Rectal smooth muscle tissue (tissue), 1 donor: ENCODE results near the gene GGA1.
A peak's percentile ranks its signal among the peaks of the same experiment; 100 is the strongest.
"Not testable (repeated sequence)": the region's sequence is repeated elsewhere in the genome, so short reads cannot be mapped to it uniquely, and the experiment has no call there.

Experiments
- H3K27ac ChIP-seq: one replicate; pipeline ENCODE4 v1.7.0; 2013; ENCODE audit warnings: low read depth, low read length, inconsistent platforms
- H3K27me3 ChIP-seq: one replicate; pipeline ENCODE4 v1.7.0; 2013; ENCODE audit warnings: low read length; ENCODE audit not compliant: control insufficient read depth, insufficient read depth
- H3K36me3 ChIP-seq: one replicate; pipeline ENCODE4 v1.7.0; 2013; ENCODE audit warnings: low read length; ENCODE audit not compliant: control insufficient read depth, insufficient read depth
- H3K4me1 ChIP-seq: one replicate; pipeline ENCODE4 v1.7.0; 2013; ENCODE audit warnings: low read length; ENCODE audit not compliant: control insufficient read depth, insufficient read depth
- H3K4me3 ChIP-seq: one replicate; pipeline ENCODE4 v1.7.0; 2013; ENCODE audit warnings: low read length
- H3K9ac ChIP-seq: one replicate; pipeline ENCODE4 v1.7.0; 2013; ENCODE audit warnings: low read length

The GGA1 gene

GRCh38 chr22:37581504-37581903 is 27.1 kb upstream of the GGA1 start:
- H3K36me3 ChIP-seq = no peaks in the 10 kb centered on the region
- H3K4me1 ChIP-seq = no peaks in the 10 kb centered on the region
- no peaks in the 10 kb centered on the region for H3K27me3 ChIP-seq
- no peak overlapping the region for H3K4me3 ChIP-seq
- H3K9ac ChIP-seq = no peak overlapping the region
- H3K27ac ChIP-seq = no peak overlapping the region

DNA sequence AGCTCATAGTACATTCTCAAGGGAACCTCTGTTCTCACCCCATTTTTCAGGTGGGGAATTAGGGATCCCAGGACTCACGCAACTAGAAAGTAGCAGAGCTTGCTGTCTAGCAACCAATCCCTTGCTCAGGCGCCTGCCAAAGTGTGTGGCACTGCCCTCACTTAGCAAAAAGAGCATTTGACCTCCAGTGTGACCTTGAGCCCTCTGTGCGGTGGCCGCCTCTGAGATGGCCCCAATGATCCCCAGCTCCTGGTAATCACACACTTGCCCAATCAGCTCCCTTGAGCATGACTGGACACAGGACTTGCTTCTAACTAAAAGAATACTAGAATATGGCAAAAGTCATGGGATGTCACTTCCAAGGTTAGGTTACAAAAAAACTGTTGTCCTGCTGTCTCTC is 26.1 kb upstream of the GGA1 start:
- Histone ChIP-seq H3K9ac (no peak overlapping the region), H3K4me1 (no peaks in the 10 kb centered on the region), H3K36me3 (no peaks in the 10 kb centered on the region), H3K27me3 (no peaks in the 10 kb centered on the region), H3K4me3 (no peak overlapping the region), H3K27ac (no peak overlapping the region)

DNA sequence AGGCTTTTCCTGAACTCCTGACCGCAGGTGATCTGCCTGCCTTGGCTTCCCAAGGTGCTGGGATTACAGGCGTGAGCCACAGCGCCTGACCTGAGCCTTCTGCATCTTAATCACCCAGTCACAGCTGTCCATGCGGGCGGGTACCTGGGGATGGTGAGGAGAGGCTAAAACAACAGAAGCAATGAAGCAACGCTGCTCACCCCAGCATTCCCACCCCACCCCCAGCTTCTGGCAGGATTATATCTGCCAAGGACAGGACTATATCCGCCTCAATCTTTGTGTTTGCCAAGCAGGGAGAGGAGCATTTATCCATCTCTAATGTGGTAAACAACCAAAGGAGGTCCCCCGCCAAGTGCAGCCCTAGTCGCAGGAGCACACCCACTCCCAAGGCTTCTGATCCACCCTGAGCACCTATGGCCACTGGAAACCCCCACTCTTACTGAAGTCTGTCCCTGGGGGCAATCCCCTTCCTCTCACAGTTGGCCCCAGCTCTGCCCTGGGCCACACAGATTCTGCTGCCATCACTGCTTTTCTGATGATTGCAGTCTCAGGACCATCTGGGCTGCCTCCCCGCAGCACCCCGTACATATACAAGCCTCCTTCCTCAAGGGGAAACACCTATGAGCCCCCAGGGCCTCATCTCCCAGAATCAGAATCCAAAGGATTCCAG is 20.0 kb upstream of the GGA1 start:
- no peak overlapping the region for H3K4me3 ChIP-seq
- H3K4me1 ChIP-seq = no peaks in the 10 kb centered on the region
- no peak overlapping the region for H3K9ac ChIP-seq
- H3K27me3 ChIP-seq = no peaks in the 10 kb centered on the region
- H3K36me3 ChIP-seq = no peaks in the 10 kb centered on the region
- no peak overlapping the region for H3K27ac ChIP-seq

- no peak overlapping the region for H3K4me3 ChIP-seq
- no peaks in the 10 kb centered on the region for H3K4me1 ChIP-seq
- H3K27me3 ChIP-seq = no peaks in the 10 kb centered on the region
- H3K9ac ChIP-seq = no peak overlapping the region
- no peak overlapping the region for H3K27ac ChIP-seq
- H3K36me3 ChIP-seq = no peaks in the 10 kb centered on the region
Measured at GRCh38 chr22:37589636-37590035, 19.0 kb upstream of the GGA1 start.

GRCh38 chr22:37591081-37591480 is 17.6 kb upstream of the GGA1 start:
- not testable (repeated sequence) for H3K36me3 ChIP-seq

GRCh38 chr22:37591823-37592404 is 16.7 kb upstream of the GGA1 start:
- H3K27ac ChIP-seq = no peak overlapping the region

More at GRCh38 chr22:37591081-37591480, 17.6 kb upstream of the GGA1 start:
- H3K27ac ChIP-seq, H3K9ac ChIP-seq, H3K4me3 ChIP-seq, H3K27me3 ChIP-seq, H3K4me1 ChIP-seq: not testable (repeated sequence)

DNA sequence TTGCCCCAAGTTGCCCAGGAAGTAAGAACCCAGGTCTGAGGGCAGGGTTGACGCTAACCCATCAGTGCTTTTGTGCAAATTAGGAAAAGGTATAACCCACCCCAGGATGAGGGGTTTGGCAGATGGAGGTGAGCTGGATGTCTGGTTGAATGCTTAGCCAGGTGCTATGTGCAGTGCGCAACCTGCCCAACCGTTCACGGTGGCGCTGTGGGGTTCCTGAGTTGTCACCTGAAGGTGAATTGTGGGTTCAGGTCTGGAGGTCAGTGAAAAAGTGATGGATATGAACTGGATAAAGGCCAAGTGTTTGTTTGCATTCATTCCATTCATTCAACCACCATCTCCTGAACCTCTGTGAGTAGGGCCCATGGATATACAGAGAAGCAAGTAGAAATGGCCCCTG is 14.4 kb upstream of the GGA1 start:
- Histone ChIP-seq H3K36me3 (no peaks in the 10 kb centered on the region), H3K27me3 (no peaks in the 10 kb centered on the region), H3K4me1 (no peaks in the 10 kb centered on the region), H3K4me3 (no peak overlapping the region), H3K27ac (no peak overlapping the region), H3K9ac (no peak overlapping the region)

More at GRCh38 chr22:37591823-37592404, 16.7 kb upstream of the GGA1 start:
- H3K4me3 ChIP-seq = no peak overlapping the region
- no peak overlapping the region for H3K9ac ChIP-seq
- H3K27me3 ChIP-seq = no peaks in the 10 kb centered on the region
- H3K36me3 ChIP-seq = no peaks in the 10 kb centered on the region
- H3K4me1 ChIP-seq = no peaks in the 10 kb centered on the region

- H3K36me3 ChIP-seq = no peaks in the 10 kb centered on the region
- no peak overlapping the region for H3K4me3 ChIP-seq
- H3K27me3 ChIP-seq = no peaks in the 10 kb centered on the region
- no peak overlapping the region for H3K9ac ChIP-seq
- no peaks in the 10 kb centered on the region for H3K4me1 ChIP-seq
- H3K27ac ChIP-seq = no peak overlapping the region
Measured at GRCh38 chr22:37599153-37599552, 9.5 kb upstream of the GGA1 start.

GRCh38 chr22:37601203-37601539 is 7.5 kb upstream of the GGA1 start:
- Histone ChIP-seq H3K9ac (no peak overlapping the region), H3K27me3 (no peaks in the 10 kb centered on the region), H3K4me1 (no peaks in the 10 kb centered on the region), H3K36me3 (no peaks in the 10 kb centered on the region), H3K27ac (no peak overlapping the region), H3K4me3 (peak overlapping the region; percentile 19)

DNA sequence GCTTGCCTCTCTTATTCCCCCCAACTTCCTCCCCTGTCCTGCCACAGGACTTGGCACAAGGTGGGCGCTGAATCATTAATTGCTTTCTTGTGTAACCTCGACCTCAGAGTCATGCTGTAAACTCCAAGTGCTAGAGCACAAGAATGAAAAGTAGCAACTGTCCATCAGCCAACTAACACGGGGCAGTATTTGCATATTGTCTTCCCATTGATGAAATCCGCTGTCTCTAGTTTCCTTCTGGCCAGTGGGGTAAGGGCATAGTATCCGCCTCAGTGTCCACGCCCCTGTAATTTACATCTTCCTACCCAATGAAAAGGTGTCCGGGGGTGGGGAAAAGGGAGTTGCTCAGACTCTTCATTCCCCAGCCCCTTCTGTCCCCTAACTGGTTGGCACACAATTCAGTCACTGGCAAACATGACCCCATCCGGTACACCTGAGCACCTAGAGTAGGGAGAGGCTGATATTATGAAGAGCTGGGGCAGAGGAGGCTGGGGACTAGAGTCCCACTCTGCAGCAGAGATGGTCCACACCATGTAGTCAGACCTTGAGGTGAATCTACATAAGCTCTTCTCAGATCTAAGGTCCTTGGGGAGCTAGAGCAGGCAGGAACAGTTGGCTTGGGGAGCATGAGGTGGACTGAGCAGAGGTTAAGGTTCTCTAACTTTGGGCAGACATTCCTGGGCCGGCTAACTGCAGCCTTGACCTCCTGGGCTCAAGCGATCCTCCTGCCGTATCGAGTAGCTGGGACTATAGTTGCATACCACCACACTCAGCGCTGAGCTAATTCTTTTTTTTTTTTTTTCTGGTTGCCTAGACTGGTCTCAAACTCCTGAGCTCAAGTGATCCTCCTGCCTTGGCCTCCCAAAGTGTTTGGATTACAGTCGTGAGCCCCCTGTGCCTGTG is 6.8 kb upstream of the GGA1 start:
- Histone ChIP-seq H3K27me3 (no peaks in the 10 kb centered on the region), H3K4me1 (no peaks in the 10 kb centered on the region), H3K4me3 (peak overlapping the region; percentile 19), H3K36me3 (no peaks in the 10 kb centered on the region), H3K9ac (no peak overlapping the region), H3K27ac (no peak overlapping the region)

- H3K27ac ChIP-seq, H3K9ac ChIP-seq, H3K27me3 ChIP-seq, H3K4me1 ChIP-seq, H3K4me3 ChIP-seq, H3K36me3 ChIP-seq: not testable (repeated sequence)
Measured at GRCh38 chr22:37602546-37603277, 5.9 kb upstream of the GGA1 start.

- Histone ChIP-seq H3K4me3 (no peak overlapping the region), H3K36me3 (no peaks in the 10 kb centered on the region), H3K4me1 (peaks cover 4% of the 10 kb centered on the region), H3K9ac (no peak overlapping the region), H3K27me3 (no peaks in the 10 kb centered on the region), H3K27ac (no peak overlapping the region)
Measured at GRCh38 chr22:37604074-37604473, 4.6 kb upstream of the GGA1 start.
